H1 (cell line): Measurements from ENCODE around the gene CCDC82. TPM values are rescaled to one million over a fixed set of nuclear protein-coding genes. Genes with fewer than 3 reads are reported as not detected.

Experiments
- CTCF ChIA-PET: fragments of 300-600 bp; sonication (Branson Sonifier 250); formaldehyde crosslinking; loops from one replicate; lab custom pipeline; 2021; ENCODE audit not compliant: partially characterized antibody; lab: Charles Lee
- POLR2A ChIA-PET: fragments of 300-600 bp; sonication (Branson Sonifier 250); formaldehyde crosslinking; loops from one replicate; lab custom pipeline; 2021; ENCODE audit warnings: inconsistent platforms; ENCODE audit not compliant: partially characterized antibody; lab: Charles Lee
- DNase-seq, 2 experiments: peaks; one replicate each; pipeline versions ENCODE4 v3.0.0 to v3.0.0-alpha.2; 2010 to 2022; ENCODE audit warnings: low spot score in 2 of 2, low read depth in 1 of 2, mixed read lengths in 1 of 2
- FAIRE-seq: peaks from 2 replicates; lab custom pipeline; 2011; peaks lifted over from hg19 to GRCh38; lab: Jason Lieb, UNC
- H2AFZ ChIP-seq: 2 replicates; pipeline ENCODE4 v1.8.1; 2012; ENCODE audit warnings: low read length, inconsistent platforms
- H2AK5ac ChIP-seq: 2 replicates; pipeline ENCODE4 v1.6.1; 2013; ENCODE audit warnings: low read depth, low read length
- H2BK120ac ChIP-seq: replicated peaks from 2 replicates; pipeline ENCODE3; 2013; ENCODE audit warnings: low read depth, low read length, inconsistent platforms
- H2BK12ac ChIP-seq: 2 replicates; pipeline ENCODE4 v1.6.1; 2013; ENCODE audit warnings: low read depth, low read length
- H2BK15ac ChIP-seq: 2 replicates; pipeline ENCODE4 v1.6.1; 2013; ENCODE audit warnings: low read length
- H2BK20ac ChIP-seq: 2 replicates; pipeline ENCODE4 v1.6.1; 2013; ENCODE audit warnings: low read length
- H2BK5ac ChIP-seq: 2 replicates; pipeline ENCODE4 v1.6.1; 2013; ENCODE audit warnings: low read depth, low read length
- H3K14ac ChIP-seq: 2 replicates; pipeline ENCODE4 v1.6.1; 2013; ENCODE audit warnings: inconsistent platforms; ENCODE audit not compliant: insufficient read length
- H3K18ac ChIP-seq: 2 replicates; pipeline ENCODE4 v1.6.1; 2013; ENCODE audit warnings: low read length; ENCODE audit errors: extremely low read depth
- H3K23ac ChIP-seq: 2 replicates; pipeline ENCODE4 v1.6.1; 2013; ENCODE audit warnings: inconsistent platforms; ENCODE audit not compliant: insufficient read length
- H3K23me2 ChIP-seq: 2 replicates; pipeline ENCODE4 v1.6.1; 2013; ENCODE audit warnings: low read depth, low read length
- H3K27ac ChIP-seq: 2 replicates; pipeline ENCODE4 v1.6.1; 2011; ENCODE audit warnings: low read depth, low read length, inconsistent platforms
- H3K27me3 ChIP-seq, 4 experiments: replicated peaks in 1 of 4; 1 replicate in 1 of 4; 2 replicates in 3 of 4; pipeline versions ENCODE4 v1.6.1 to v1.8.1; 2011 to 2013; ENCODE audit warnings: low read length in 3 of 4, mild to moderate bottlenecking in 3 of 4, inconsistent platforms in 2 of 4, mixed read lengths in 2 of 4, moderate library complexity in 1 of 4; ENCODE audit not compliant: control insufficient read depth in 3 of 4, insufficient read depth in 3 of 4; ENCODE audit errors: extremely low read depth in 1 of 4
- H3K36me3 ChIP-seq, 4 experiments: 2 replicates each; pipeline versions ENCODE4 v1.6.1 to v1.8.1; 2011 to 2013; ENCODE audit warnings: mild to moderate bottlenecking in 4 of 4, low read length in 3 of 4, moderate library complexity in 2 of 4, control low read depth in 1 of 4, inconsistent platforms in 1 of 4; ENCODE audit not compliant: insufficient read depth in 4 of 4, control insufficient read depth in 2 of 4
- H3K4ac ChIP-seq: replicated peaks from 2 replicates; pipeline ENCODE3; 2013; ENCODE audit warnings: low read length, low read depth, mixed read lengths, inconsistent platforms; ENCODE audit not compliant: insufficient read length
- H3K4me1 ChIP-seq, 4 experiments: replicated peaks in 1 of 4; 1 replicate in 1 of 4; 2 replicates in 3 of 4; pipeline versions ENCODE4 v1.6.1 to v1.8.1; 2011 to 2013; ENCODE audit warnings: low read length in 3 of 4, inconsistent platforms in 2 of 4, mixed read lengths in 1 of 4; ENCODE audit not compliant: insufficient read depth in 4 of 4, control insufficient read depth in 3 of 4
- H3K4me2 ChIP-seq, 2 experiments: 2 replicates each; pipeline versions ENCODE4 v1.6.1 to v1.8.1; 2011 to 2013; ENCODE audit warnings: low read depth in 2 of 2, low read length in 2 of 2, control low read depth in 1 of 2, inconsistent platforms in 1 of 2, mild to moderate bottlenecking in 1 of 2; ENCODE audit not compliant: insufficient read depth in 1 of 2
- H3K4me3 ChIP-seq, 4 experiments: fragments of 200-600, 300-600 bp in 1 of 4; sonication (generic), shearing (Covaris generic), sonication (Bioruptor Twin) in 1 of 4; 2 replicates each; pipeline versions ENCODE4 v1.5.1 to v1.8.1; 2011 to 2016; ENCODE audit warnings: low read length in 4 of 4, low read depth in 3 of 4, control low read depth in 2 of 4, inconsistent platforms in 2 of 4, mild to moderate bottlenecking in 2 of 4, mixed read lengths in 1 of 4, moderate library complexity in 1 of 4; ENCODE audit not compliant: insufficient read depth in 2 of 4; ENCODE audit errors: extremely low read depth in 1 of 4
- H3K56ac ChIP-seq: replicated peaks from 2 replicates; pipeline ENCODE3; 2013; ENCODE audit warnings: low read depth, mild to moderate bottlenecking, mixed read lengths, low read length, inconsistent platforms; ENCODE audit not compliant: insufficient read length
- H3K79me1 ChIP-seq: 2 replicates; pipeline ENCODE4 v1.6.1; 2013; ENCODE audit warnings: low read depth, low read length, control low read depth
- H3K79me2 ChIP-seq, 2 experiments: 2 replicates each; pipeline versions ENCODE4 v1.6.1 to v1.8.1; 2012 to 2013; ENCODE audit warnings: low read length in 2 of 2, mild to moderate bottlenecking in 2 of 2, inconsistent platforms in 1 of 2; ENCODE audit not compliant: insufficient read depth in 2 of 2, control insufficient read depth in 1 of 2
- H3K9ac ChIP-seq, 4 experiments: replicated peaks in 1 of 4; 1 replicate in 1 of 4; 2 replicates in 3 of 4; pipeline versions ENCODE4 v1.6.1 to v1.8.1; 2011 to 2013; ENCODE audit warnings: low read depth in 3 of 4, low read length in 3 of 4, control low read depth in 2 of 4, mild to moderate bottlenecking in 2 of 4, moderate library complexity in 2 of 4, inconsistent platforms in 1 of 4; ENCODE audit errors: extremely low read depth in 1 of 4
- H3K9me3 ChIP-seq, 2 experiments: 2 replicates each; pipeline versions ENCODE4 v1.6.1 to v1.8.1; 2012 to 2013; ENCODE audit warnings: mild to moderate bottlenecking in 2 of 2, moderate library complexity in 2 of 2, control low read depth in 1 of 2, inconsistent platforms in 1 of 2, low read depth in 1 of 2, low read length in 1 of 2, mixed read lengths in 1 of 2; ENCODE audit not compliant: insufficient read depth in 2 of 2
- H4K20me1 ChIP-seq, 2 experiments: replicated peaks in 1 of 2; 2 replicates each; pipeline versions ENCODE3 to v1.8.1; 2011 to 2013; ENCODE audit warnings: inconsistent platforms in 2 of 2, low read length in 2 of 2, mild to moderate bottlenecking in 1 of 2; ENCODE audit not compliant: insufficient read depth in 2 of 2, control insufficient read depth in 1 of 2
- H4K5ac ChIP-seq: 2 replicates; pipeline ENCODE4 v1.6.1; 2013; ENCODE audit warnings: low read length, low read depth, mixed read lengths, inconsistent platforms; ENCODE audit not compliant: insufficient read length
- H4K8ac ChIP-seq: 2 replicates; pipeline ENCODE4 v1.8.0; 2013; ENCODE audit warnings: mild to moderate bottlenecking, moderate library complexity, low read length, inconsistent platforms; ENCODE audit not compliant: insufficient read depth; ENCODE audit errors: extremely low read depth
- H4K91ac ChIP-seq: replicated peaks from 2 replicates; pipeline ENCODE3; 2013; ENCODE audit warnings: low read length, mixed read lengths, inconsistent platforms; ENCODE audit not compliant: insufficient read length
- MAFK ChIP-seq: IDR thresholded peaks from 2 replicates; pipeline ENCODE4 v1.6.1; 2012; ENCODE audit warnings: low read depth, mild to moderate bottlenecking, improper control_type of control experiment, low read length
- POU5F1 ChIP-seq: IDR thresholded peaks from 2 replicates; pipeline ENCODE4 v1.6.1; 2011; ENCODE audit warnings: low read depth, mild to moderate bottlenecking, low read length, moderate library complexity
- TCF12 ChIP-seq: IDR thresholded peaks from 2 replicates; pipeline ENCODE4 v1.6.1; 2011; ENCODE audit warnings: low read depth, mild to moderate bottlenecking, low read length
- WGBS, 2 experiments: shearing (Covaris generic) in 1 of 2; methylation state at CpG; one replicate each; pipeline versions ENCODE4 v1.1.6 to v1.1.7; 2013 to 2015; ENCODE audit warnings: low lambda C conversion rate in 2 of 2, mixed read lengths in 2 of 2, inconsistent platforms in 1 of 2, low coverage in 1 of 2, missing lambda C conversion rate in 1 of 2; ENCODE audit not compliant: insufficient replicate concordance in 2 of 2, insufficient coverage in 1 of 2, insufficient read length in 1 of 2; ENCODE audit errors: extremely low coverage in 1 of 2, missing lambda C conversion rate in 1 of 2; 5-methylcytosine and 5-hydroxymethylcytosine counted together
- polyA plus RNA-seq, 7 experiments: library from polyadenylated mRNA; depleted of rRNA in 3 of 7; stranded (reverse) in 5 of 7; unstranded in 2 of 7; fragments of >200 nt in 5 of 7; fragments of 200-250 nt in 2 of 7; gene quantifications; 1 replicate in 5 of 7; 2 replicates in 1 of 7; 4 replicates in 1 of 7; pipeline versions ENCODE4 v1.2.1 to v1.2.3, GENCODE V29; 2011 to 2013; ENCODE audit warnings: missing spikeins in 2 of 7, mixed read lengths in 2 of 7
- total RNA-seq: library from RNA; stranded (reverse); fragmentation: NEBNext Ultra II Directional; extraction: Animal tissue kit (Norgen Biotek cat#: 25700); gene quantifications from 2 replicates; pipeline ENCODE4 v1.2.1, GENCODE V29; 2021
- TF ChIP-seq, protein P1 (sequence below), 3 experiments: IDR thresholded peaks; 1 replicate in 2 of 3; 2 replicates in 1 of 3; pipeline versions ENCODE4 v1.5.1 to v1.6.1; 2011; ENCODE audit warnings: low read length in 3 of 3, mild to moderate bottlenecking in 3 of 3, inconsistent platforms in 2 of 3, low read depth in 1 of 3, moderate library complexity in 1 of 3; ENCODE audit not compliant: insufficient read depth in 1 of 3; ENCODE audit errors: control extremely low read depth in 1 of 3

The CCDC82 gene
- total and polyA plus RNA-seq, 2 of the 8 experiments (the other 6 are each of a cell fraction or from before 2014, with no cell fraction given) = 6.0 to 15.2 TPM

DNA sequence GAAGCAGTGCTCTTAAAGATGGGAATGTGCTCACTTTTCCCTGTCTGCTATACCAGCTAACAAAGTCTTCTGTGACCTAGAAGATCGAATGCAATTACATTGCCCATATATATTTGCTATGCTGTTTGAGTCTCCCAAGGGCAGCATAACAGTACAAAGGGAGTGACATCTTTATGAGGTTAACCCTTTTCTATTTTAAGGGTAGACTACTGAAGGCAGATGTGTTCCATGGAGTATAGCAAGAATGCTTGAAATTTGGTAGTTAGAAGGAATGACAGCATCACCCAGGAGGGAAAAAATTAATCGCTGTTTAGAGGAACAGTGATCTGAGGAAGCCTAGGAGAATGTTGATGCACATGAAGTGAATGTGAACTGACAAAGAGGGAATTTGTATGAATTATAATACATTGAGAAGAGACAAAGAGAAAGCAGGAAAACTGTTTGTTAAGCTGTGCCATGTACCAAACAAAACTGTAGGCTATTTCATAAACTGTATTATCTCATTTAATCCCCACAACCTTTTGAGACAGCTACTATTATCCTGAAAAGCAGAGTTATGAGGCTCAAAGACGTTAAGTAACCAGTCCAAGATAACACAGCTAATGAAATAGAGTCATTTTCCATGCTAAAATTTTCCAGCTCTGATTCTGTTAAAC is 59.7 kb downstream of the CCDC82 start:
- Histone ChIP-seq H3K36me3 (no peaks in the 10 kb centered on the region), H3K27ac (no peak overlapping the region), H2BK120ac (no peak overlapping the region), H2BK5ac (no peak overlapping the region), H3K18ac (no peak overlapping the region), H3K4me3 (no peak overlapping the region), H2BK20ac (no peak overlapping the region), H4K8ac (no peak overlapping the region), H4K91ac (no peak overlapping the region), H3K23me2 (no peaks in the 10 kb centered on the region), H3K14ac (no peak overlapping the region), H2AFZ (no peak overlapping the region), H3K9me3 (no peaks in the 10 kb centered on the region), H2BK15ac (no peak overlapping the region), H2BK12ac (no peak overlapping the region), H3K9ac (no peak overlapping the region), H3K79me1 (no peaks in the 10 kb centered on the region; the same call in 1 of the 2 replicates), H4K5ac (no peak overlapping the region), H2AK5ac (no peak overlapping the region), H3K79me2 (peaks cover 0 to 23% of the 10 kb centered on the region in 2 experiments; a peak in 2 of 4 replicates), H4K20me1 (no peaks in the 10 kb centered on the region), H3K4me1 (peaks cover 3 to 20% (median 12%) of the 10 kb centered on the region in 4 experiments; a peak in 5 of 7 replicates), H3K4ac (no peak overlapping the region), H3K56ac (no peak overlapping the region), H3K23ac (no peak overlapping the region), H3K4me2 (no peak overlapping the region), H3K27me3 (no peaks in the 10 kb centered on the region)
- DNase-seq = no peak
- CTCF ChIA-PET = interaction anchor here (0.8 to 3.7 kb wide), 4 partner anchors 12 to 1178 kb away, joined by 3 to 33 read pairs (median 4); partner anchors contain the start of gene MAML2
- 90% methylated on average over 3 of the region's 3 CpGs; no CpG with 5 or more reads in 1 of the 2 experiments for WGBS, 2 experiments
- POLR2A ChIA-PET = interaction anchor here (1.0 to 1.2 kb wide), 2 partner anchors 13 to 18 kb away, joined by 3 read pairs; no protein-coding TSS in a partner anchor
- FAIRE-seq = no peak
- TF ChIP-seq, protein P1, sequence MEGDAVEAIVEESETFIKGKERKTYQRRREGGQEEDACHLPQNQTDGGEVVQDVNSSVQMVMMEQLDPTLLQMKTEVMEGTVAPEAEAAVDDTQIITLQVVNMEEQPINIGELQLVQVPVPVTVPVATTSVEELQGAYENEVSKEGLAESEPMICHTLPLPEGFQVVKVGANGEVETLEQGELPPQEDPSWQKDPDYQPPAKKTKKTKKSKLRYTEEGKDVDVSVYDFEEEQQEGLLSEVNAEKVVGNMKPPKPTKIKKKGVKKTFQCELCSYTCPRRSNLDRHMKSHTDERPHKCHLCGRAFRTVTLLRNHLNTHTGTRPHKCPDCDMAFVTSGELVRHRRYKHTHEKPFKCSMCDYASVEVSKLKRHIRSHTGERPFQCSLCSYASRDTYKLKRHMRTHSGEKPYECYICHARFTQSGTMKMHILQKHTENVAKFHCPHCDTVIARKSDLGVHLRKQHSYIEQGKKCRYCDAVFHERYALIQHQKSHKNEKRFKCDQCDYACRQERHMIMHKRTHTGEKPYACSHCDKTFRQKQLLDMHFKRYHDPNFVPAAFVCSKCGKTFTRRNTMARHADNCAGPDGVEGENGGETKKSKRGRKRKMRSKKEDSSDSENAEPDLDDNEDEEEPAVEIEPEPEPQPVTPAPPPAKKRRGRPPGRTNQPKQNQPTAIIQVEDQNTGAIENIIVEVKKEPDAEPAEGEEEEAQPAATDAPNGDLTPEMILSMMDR (IDR thresholded peaks at IDR 0.05; ENCODE audit: control extremely low read depth in 1 of 3, insufficient read depth in 1 of 3, low read depth in 1 of 3, low read length in 3 of 3) = no peak
- no peak for TF ChIP-seq MAFK
- no peak for TF ChIP-seq TCF12
- TF ChIP-seq POU5F1 = no peak
